HG03097 (cell line): ENCODE measurements around the gene AFTPH.
"Not testable (repeated sequence)": the region's sequence is repeated elsewhere in the genome, so short reads cannot be mapped to it uniquely, and the experiment has no call there.

Experiments used
- ATAC-seq: cut with Tn5 transposase; IDR thresholded peaks from one replicate; pipeline ENCODE4 v1.9.1; 2021; ENCODE audit not compliant: unreplicated experiment, low FRiP score

Gene AFTPH

GRCh38 chr2:64498438-64498837, 25.7 kb upstream of the AFTPH start:
- ATAC-seq = no peak

GRCh38 chr2:64500549-64500948, 23.6 kb upstream of the AFTPH start:
- no peak for ATAC-seq

DNA sequence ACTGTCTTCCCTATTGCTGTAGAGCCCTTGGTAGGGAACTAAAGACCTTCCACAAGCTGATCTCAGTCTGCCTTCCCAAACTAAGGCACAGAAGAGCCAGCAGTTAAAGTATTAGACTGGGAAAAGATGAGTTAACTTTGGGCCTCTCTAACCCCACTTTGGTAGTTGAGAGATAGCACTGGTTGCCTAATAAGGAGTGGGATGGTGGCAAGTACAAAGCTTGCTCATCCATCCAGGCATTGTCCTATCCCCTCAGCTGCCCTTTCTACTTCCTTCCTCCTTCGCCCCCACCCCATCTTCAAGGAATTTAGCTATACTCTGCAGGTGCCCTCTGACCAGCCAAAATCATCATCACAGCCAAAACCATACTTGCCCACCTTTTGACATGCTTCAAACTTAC, 22.2 kb upstream of the AFTPH start:
- ATAC-seq = no peak

DNA sequence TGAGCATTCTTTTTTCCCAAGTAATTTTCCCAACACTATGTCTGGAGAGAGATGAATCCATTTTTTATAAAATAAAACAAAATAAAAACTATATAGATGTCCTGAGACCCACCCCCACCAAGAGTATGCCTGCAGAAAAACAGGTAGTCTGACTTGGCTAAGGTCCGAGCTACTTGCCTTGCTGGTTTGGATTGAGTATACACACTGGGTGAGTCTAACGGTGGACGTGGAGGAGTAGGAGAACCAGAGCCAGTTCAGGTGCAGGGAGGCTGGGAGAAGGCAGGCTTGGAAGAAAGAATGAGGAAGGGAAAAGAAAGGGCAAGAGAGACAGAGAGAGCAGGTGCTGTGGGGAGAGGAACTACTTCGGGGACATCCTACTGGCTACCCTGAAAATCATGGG, 21.3 kb upstream of the AFTPH start:
- ATAC-seq = no peak

- no peak for ATAC-seq
Measured at GRCh38 chr2:64504774-64505720, 19.1 kb upstream of the AFTPH start.

GRCh38 chr2:64506686-64507085, 17.4 kb upstream of the AFTPH start:
- no peak for ATAC-seq

DNA sequence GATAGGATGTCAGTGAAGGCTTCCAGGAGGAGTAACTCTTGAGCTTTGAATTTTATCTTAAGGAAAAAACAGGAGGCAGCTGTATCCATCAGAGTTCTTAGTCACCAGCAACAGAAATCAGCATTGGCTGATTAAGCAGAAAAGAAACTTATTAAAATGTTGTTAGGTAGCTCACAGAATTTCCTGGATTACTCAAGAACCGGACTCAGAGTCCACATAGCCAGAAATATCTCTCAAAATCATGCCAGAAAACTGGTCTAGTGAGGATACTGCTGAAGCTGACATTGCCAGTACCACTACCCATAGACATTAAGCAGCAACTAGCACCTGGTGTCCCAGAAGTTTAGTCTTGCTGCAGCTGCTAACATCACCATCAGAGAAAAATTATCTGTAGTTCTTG, 10.1 kb upstream of the AFTPH start:
- no peak for ATAC-seq

GRCh38 chr2:64515086-64515485, 9.0 kb upstream of the AFTPH start:
- no peak for ATAC-seq

DNA sequence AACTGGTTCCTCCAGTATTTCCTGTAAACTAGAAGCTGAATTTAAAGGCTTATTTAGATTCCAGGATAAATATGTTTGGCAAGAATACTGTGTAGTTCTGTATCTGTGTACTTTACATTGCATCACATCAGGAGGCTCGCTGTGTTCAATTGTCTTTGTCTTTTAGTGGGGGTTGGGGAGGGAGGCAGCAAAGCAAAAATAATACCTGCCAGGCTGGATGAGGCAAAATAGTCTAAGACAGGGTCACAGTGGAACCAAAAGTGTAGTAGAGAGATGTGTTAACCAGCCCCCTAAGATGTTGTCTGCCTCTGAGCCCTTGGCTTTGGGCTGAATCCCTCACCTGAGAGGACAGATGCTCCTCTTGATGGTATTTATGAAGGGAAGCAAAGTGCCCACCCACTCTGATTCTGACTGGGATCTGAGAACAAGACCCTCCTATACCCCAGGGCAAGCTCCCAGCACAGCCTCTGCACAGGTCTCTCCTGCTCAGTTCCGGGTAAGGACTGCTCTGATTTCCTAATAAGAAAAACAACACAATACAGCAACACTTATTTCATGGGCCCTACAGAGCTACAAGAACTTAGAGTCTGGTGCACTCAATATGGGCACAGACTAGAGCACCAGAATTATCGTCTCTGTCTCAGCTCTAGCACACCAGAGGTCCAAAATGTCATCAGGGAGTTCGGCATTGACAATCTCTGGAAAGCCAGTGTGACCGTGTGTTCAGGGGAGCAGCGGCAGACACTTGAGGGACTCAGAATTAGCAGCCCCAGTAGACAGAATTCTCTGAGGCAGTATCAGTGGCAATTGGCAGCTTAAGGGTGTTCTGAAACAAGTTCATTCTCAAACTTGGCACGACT, 7.2 kb upstream of the AFTPH start:
- ATAC-seq = no peak

GRCh38 chr2:64517511-64517884, 6.6 kb upstream of the AFTPH start:
- ATAC-seq = no peak

GRCh38 chr2:64522843-64523428, 1.2 kb upstream of the AFTPH start:
- ATAC-seq = no peak

DNA sequence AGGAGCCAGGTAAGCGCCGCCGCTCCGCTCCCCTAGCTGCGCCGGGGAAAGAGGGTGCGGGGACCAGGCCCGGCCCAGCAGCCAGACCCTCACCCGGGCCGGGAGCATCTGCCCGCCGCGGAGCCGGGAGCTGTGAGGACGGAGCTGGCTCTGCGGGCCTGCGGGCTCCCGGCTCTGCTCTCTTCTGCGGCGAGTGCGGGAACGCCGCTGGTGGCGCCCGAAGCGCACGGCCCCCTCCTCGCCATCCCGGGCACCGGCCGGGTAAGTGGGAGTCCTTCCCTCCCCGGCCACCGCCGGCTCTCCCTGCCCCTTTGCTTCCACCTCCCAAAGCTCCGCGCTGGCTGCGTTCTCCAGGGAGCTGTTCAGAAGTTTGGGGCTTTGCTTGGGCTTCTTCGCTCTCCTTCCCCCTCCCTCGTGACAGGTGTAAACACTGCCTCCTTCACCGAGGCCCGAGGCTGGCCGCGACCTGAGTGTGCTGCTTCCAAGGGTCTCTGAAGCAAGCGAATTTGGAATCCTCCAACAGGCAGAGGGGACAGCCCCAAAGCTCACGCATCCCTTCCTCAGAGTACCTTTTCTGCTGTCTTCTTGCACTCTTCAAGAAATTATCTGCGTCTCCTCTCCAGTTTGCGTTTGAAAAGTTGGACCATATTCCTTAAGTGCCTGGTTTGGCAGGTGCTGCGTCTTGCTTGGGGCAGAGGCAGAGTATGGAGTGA, 632 bp downstream of the AFTPH start:
- ATAC-seq = no peak

DNA sequence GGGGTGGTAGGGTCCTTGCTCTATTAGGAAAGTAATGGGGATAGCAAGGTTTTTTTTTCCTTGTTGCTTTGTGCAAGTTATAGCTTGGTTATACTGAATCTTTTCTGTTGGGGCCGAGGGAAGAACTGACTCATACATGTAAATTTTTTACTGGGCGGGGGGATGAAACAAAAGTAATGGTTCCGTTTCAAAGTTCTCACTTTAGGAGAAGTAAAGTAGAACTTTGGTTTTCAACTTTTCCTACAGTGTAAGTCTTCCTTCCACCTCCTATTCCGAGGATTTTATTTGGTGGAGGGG, 1.1 kb downstream of the AFTPH start:
- ATAC-seq = no peak

GRCh38 chr2:64526034-64526433, 1.9 kb downstream of the AFTPH start:
- ATAC-seq = no peak

- not testable (repeated sequence) for ATAC-seq
Measured at GRCh38 chr2:64530946-64531345, 6.8 kb downstream of the AFTPH start.

GRCh38 chr2:64532030-64532429, 7.9 kb downstream of the AFTPH start:
- no peak for ATAC-seq

DNA sequence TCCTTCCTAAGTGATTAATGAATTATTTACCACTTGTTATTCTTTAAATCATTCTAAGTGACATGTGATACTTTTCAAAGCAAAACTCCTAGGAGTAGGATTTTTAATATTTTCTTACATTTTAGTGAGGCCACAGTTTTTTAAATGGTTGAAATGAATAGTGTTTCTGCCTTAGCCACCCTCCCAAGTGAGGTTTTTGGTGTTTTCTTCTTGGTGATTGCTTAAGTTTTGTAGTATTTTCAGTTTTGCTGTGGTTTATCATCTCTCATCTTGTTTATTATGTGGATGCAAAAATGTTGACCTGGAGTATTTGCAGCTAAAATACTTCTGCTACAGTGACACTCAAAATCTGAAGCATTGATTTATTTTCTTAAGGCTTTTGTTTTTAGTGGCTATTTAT, 9.8 kb downstream of the AFTPH start:
- ATAC-seq = no peak

- no peak for ATAC-seq
Measured at GRCh38 chr2:64534363-64534762, 10.2 kb downstream of the AFTPH start.

- no peak for ATAC-seq
Measured at GRCh38 chr2:64535024-64535423, 10.9 kb downstream of the AFTPH start.

DNA sequence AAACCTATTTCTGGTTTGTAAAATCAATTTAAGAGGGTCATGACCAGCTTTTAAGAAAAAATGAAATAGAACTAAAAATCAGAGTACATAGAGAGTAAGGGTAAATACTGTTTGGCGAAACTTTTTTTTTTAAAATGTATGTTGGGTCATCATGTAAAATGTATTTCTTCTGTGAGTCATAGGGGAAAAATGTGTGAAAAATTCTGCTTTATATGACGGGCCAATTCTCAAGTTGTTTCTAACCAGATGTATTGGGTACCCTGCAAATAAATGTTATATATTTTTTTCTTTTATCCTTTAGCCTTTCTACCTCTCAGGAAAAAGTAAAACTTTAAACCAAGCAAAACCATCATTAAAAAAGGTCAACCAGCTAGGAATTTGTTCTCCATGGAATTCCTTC, 13.9 kb downstream of the AFTPH start:
- no peak for ATAC-seq
